GM18498 (cell line): ENCODE data around the gene GTF2H2C.
"Not testable (repeated sequence)": the region's sequence is repeated elsewhere in the genome, so short reads cannot be mapped to it uniquely, and the experiment has no call there.

Experiments used
- ATAC-seq: cut with Tn5 transposase; IDR thresholded peaks from one replicate; pipeline ENCODE4 v1.9.1; 2021; ENCODE audit warnings: mild to moderate bottlenecking, moderate library complexity; ENCODE audit not compliant: unreplicated experiment

The GTF2H2C gene

DNA sequence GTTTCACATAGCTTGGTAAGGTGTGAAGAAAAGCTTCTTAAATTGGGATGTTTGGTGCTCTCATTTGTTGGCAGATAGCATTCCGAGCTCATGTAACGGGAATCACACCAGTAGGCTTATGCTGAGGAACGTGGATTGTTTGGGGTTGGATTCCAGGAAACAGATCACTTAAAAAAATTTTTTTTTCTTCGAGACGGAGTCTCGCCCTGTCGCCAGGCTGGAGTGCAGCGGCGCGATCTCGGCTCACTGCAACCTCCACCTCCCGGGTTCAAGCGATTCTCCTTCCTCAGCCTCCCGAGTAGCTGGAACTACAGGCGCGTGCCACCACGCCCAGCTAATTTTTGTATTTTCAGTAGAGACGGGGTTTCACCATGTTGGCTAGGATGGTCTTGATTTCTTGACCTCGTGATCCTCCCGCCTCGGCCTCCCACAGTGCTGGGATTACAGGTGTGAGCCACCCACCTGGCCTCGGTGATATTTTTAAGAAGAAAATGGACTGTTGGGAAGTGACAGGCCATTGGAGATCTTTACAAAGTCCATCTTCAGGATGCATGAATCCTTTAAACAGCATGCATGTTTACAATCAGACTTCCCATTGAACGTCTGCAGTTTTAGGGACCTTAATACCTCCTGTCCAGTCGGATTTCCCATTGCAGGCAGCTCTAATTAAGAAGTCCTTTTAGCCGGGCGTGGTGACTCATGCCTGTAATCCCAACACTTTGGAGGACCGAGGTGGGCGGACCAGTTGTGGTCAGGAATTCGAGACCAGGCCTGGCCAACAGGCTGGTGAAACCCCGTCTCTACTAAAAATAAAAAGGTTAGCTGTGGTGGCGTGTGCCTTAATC lies 818 bp downstream of the GTF2H2C start:
- ATAC-seq: not testable (repeated sequence)

DNA sequence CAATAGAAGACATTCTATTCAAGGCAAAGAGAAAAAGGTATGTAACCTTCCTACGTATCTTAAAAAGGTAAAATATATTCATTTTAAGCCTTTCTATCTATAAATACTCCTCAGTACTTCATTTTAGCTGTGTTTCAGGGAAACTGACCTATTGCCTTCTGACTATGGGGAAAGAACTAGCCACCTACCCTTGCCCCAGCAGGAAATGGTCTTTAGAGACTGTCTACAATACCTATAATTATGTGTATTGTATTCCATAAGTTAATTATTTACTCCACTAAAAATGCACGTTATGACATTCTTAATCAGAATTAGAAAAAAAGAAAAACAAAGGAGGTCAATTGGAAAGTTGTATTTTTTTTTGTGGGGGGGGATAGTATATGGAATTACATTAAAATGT lies 6.2 kb downstream of the GTF2H2C start:
- not testable (repeated sequence) for ATAC-seq

DNA sequence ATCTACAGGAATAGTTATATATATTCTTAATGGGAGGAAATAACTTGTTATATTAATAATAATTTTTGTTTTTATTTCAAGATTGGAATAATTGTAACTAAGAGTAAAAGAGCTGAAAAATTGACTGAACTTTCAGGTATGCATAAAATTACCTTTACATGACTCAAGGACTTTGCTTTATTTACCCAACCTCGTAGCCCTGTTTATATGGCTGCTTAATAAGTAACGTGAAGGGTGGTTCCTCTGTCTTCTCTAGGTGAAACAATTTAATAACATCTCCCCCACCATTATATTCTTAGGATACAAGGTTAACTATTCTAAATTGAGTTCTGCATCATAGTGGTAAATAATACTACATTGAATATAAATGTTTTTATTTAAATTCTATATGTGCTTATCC lies 8.1 kb downstream of the GTF2H2C start:
- ATAC-seq: not testable (repeated sequence)

DNA sequence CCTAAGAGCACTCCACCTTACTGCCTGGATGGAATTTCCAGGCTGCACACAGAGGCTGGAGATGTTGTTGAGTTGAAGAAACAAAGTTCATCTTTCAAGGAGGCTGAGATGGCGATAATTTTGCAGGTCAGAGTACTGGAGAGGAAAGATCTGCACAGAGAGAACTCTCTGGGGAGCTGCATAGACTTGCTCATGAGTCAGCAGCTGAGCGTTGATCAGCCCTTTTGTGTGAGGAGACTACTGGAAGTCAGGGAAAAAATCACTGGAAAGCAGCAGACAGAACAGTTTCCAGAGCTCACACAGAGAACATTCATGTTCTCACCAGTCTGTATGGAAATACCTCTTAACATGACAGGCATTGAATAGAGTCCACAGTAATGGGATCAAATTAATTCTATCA lies 23.4 kb downstream of the GTF2H2C start:
- ATAC-seq: not testable (repeated sequence)

DNA sequence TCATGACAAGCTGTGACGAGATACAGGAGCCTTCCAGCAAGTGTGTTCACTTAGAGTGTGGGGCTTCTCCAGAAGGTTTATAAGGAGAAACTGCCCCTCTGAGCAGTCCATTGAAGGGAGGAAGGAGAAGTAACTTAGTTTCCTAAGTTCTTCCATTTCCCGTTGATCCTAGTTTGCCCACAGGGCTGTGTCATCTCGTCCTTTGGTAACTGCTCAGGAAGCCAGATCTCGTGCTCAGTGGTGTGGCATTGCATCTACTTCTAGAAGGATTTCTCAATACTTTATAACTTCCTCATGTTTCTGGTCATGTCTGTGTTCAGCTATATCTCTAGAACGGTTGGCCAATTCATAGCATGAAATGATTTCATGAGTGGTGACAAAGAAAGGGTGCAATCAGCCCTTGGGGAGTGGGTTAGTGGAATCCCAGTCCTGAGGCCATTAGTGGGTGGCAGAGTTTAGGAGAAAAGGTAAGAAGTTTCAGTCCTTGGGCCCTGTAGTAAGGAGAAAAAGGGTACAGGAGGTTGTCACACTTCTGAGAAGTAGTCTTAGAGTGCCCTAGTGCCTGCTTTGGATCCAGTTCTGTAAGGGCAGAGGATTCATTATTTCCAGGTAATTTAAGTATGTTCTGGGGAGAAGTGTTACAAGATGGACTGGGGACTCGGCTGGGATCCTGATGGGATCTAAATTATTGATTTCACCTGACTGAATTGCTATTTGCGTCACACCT lies 36.3 kb downstream of the GTF2H2C start:
- ATAC-seq: not testable (repeated sequence)

- peak; percentile 82 for ATAC-seq
Measured at GRCh38 chr5:69601947-69602346, 42.0 kb downstream of the GTF2H2C start.

GRCh38 chr5:69606839-69607238 lies 46.8 kb downstream of the GTF2H2C start:
- not testable (repeated sequence) for ATAC-seq

DNA sequence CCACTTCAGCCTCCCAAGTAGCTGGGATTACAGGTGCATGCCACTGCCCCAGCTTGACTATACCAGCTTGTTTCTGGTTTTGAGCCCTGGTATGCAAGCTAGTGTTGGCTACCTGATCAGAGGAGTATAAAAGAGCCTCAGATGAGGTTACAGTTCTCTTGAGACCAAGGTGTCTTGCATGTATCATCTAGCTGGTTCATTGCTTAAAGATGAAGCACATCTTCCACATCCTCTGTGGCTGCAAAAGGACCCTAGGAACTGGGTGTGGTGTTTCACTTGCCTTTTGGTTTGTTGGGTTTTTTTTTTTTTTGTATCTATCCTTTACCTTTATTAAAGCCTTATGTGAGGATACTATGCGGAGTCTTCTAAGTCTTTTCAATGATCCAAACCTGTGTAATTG lies 47.8 kb downstream of the GTF2H2C start:
- not testable (repeated sequence) for ATAC-seq

GRCh38 chr5:69608861-69609496 lies 49.0 kb downstream of the GTF2H2C start:
- ATAC-seq: not testable (repeated sequence)

DNA sequence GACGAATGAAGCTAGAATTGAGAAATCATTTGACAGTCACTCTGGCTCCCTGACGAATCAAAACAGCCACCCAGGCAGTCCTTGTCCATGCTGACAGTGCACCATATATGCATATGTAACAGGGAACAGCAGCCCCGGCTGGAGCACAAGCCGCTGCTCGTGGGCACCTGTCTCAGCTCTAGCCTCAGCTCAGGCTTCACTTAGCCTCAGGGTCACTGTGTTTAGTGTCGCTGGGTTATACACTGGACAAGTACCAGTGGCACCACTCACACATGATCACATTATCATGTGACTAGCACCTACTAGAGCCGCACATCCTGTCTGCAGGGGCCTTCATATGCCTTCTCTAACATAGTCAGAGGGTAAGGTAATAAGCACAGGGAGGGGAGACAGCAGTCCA lies 54.9 kb downstream of the GTF2H2C start:
- not testable (repeated sequence) for ATAC-seq

- not testable (repeated sequence) for ATAC-seq
Measured at GRCh38 chr5:69631879-69632278, 71.9 kb downstream of the GTF2H2C start.
